Activated T-cell treated with anti-CD3 and anti-CD28 coated beads for 48 hours (primary cell): ENCODE results near the gene ASTL.

Source experiments
- DNase-seq: peaks from one replicate; pipeline ENCODE4 v3.0.0-alpha.2; 2020; ENCODE audit warnings: low read depth

Gene ASTL

GRCh38 chr2:96083064-96083939, 55.0 kb downstream of the ASTL start:
- DNase-seq: no peak

- no peak for DNase-seq
Measured at GRCh38 chr2:96082211-96083063, 55.9 kb downstream of the ASTL start.

- no peak for DNase-seq
Measured at GRCh38 chr2:96081042-96081441, 57.3 kb downstream of the ASTL start.

GRCh38 chr2:96075199-96075771, 63.0 kb downstream of the ASTL start:
- DNase-seq: no peak

DNA sequence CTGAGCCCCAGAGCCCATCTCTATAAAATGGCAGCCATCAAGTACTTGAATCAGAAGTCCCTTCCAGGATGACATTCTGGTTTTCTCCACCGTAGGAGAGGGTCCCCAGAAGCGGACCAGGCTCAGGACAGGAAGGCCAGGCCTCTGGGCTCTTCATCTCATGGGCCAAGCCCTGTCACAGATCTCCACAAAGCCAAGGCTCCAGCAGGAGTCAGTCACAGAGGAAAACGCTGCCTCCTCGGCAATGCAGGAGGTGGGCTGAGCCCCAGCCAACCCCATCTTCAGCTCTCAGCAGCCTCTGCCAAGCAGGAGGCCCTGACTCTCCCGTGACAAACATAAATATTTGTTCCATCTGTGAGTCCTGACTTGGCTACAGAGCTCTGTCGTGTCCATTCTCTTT, 64.1 kb downstream of the ASTL start:
- no peak for DNase-seq

- no peak for DNase-seq
Measured at GRCh38 chr2:96073170-96073775, 65.0 kb downstream of the ASTL start.
